Measurements from ENCODE around the gene FRMD4A. TPM values are rescaled to one million over a fixed set of nuclear protein-coding genes. Genes with fewer than 3 reads are reported as not detected.

FRMD4A gene
- total RNA-seq, 4 donors from 2014 or later: 4.0 to 12.7 (median 5.6) TPM

DNA sequence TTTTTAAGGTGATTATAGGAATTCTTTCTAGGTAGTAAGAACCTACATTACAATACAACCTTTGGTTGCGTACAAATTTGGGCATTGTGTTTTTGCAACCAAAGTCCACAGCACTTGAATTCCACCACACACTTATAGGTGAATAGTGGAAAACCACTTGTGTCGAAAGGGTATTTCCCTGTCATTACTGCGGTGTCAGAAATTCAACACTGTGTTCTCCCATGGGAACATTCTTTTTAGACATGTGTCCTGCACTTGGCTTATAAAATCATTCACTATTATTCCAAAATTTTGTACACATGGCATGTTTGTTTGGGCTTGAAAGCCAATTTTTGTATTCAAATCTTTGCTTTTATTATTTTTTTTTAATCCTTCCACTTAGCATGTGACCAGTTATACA is 410.3 kb downstream of the FRMD4A start:
- Histone ChIP-seq H3K9me3 (no peaks in the 10 kb centered on the region), H3K27ac (no peak overlapping the region), H3K4me3 (no peak overlapping the region), H3K4me1 (no peaks in the 10 kb centered on the region), H3K36me3 (no peaks in the 10 kb centered on the region), H3K27me3 (no peaks in the 10 kb centered on the region)
- no peak for TF ChIP-seq POLR2AphosphoS5 (IDR thresholded peaks at IDR 0.05)
- TF ChIP-seq POLR2A (IDR thresholded peaks at IDR 0.05): no peak
- TF ChIP-seq, protein P1, sequence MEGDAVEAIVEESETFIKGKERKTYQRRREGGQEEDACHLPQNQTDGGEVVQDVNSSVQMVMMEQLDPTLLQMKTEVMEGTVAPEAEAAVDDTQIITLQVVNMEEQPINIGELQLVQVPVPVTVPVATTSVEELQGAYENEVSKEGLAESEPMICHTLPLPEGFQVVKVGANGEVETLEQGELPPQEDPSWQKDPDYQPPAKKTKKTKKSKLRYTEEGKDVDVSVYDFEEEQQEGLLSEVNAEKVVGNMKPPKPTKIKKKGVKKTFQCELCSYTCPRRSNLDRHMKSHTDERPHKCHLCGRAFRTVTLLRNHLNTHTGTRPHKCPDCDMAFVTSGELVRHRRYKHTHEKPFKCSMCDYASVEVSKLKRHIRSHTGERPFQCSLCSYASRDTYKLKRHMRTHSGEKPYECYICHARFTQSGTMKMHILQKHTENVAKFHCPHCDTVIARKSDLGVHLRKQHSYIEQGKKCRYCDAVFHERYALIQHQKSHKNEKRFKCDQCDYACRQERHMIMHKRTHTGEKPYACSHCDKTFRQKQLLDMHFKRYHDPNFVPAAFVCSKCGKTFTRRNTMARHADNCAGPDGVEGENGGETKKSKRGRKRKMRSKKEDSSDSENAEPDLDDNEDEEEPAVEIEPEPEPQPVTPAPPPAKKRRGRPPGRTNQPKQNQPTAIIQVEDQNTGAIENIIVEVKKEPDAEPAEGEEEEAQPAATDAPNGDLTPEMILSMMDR (IDR thresholded peaks at IDR 0.05): no peak
- TF ChIP-seq EP300 (IDR thresholded peaks at IDR 0.05; ENCODE audit: low read depth): no peak
- WGBS, 2 donors (ENCODE audit: low coverage in 1 of 2): 28 to 38% methylated on average over 2 to 3 of the region's 3 CpGs
- intact Hi-C loops (cut with DNase I; ENCODE audit: low total_unique reads): no loop called here
- in situ Hi-C loops (cut with MboI; ENCODE audit: low pct_ligation_motif_present in 1 of 4, low pct_unique_long_range_greater_than_20kb in 1 of 4, low sequenced_read_pairs in 3 of 4): no loop called here
- DNase-seq: no peak

DNA sequence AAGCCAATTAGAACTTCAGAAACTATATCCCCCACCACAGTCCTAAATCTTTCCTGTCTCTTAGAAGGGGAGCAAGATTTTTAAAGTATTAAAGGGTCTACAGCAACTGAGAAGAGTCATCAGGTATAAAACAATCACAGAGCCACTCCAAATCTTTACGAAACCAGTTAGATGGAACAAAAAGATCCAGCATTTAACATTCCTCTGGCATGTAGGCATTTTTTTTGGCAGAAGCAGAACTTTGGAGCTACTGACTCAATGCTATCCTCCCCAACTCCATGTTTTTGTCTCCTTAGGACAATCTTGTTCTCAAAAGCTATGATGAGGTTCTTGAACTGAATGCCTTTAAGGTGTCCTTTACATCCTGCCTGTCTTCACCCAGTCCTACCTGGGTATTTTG is 410.7 kb downstream of the FRMD4A start:
- intact Hi-C loops (cut with DNase I; ENCODE audit: low total_unique reads): no loop called here
- H3K27ac ChIP-seq: no peak overlapping the region
- no peak for DNase-seq

GRCh38 chr10:13917791-13918190 is 412.9 kb downstream of the FRMD4A start:
- in situ Hi-C loops (cut with MboI; ENCODE audit: low pct_ligation_motif_present in 1 of 4, low pct_unique_long_range_greater_than_20kb in 1 of 4, low sequenced_read_pairs in 3 of 4): no loop called here
- intact Hi-C loops (cut with DNase I; ENCODE audit: low total_unique reads): no loop called here
- 78 to 86% methylated on average over 3 of the region's 3 CpGs for WGBS, 2 donors (ENCODE audit: low coverage in 1 of 2)

More for the DNA sequence above, 410.7 kb downstream of the FRMD4A start:
- no peak for TF ChIP-seq POLR2AphosphoS5 (IDR thresholded peaks at IDR 0.05)
- TF ChIP-seq POLR2A (IDR thresholded peaks at IDR 0.05): no peak
- TF ChIP-seq EP300 (IDR thresholded peaks at IDR 0.05; ENCODE audit: low read depth): no peak
- TF ChIP-seq, protein P1 (IDR thresholded peaks at IDR 0.05): no peak
- Histone ChIP-seq H3K4me1 (no peaks in the 10 kb centered on the region), H3K4me3 (no peak overlapping the region), H3K9me3 (no peaks in the 10 kb centered on the region), H3K36me3 (no peaks in the 10 kb centered on the region), H3K27me3 (no peaks in the 10 kb centered on the region)
- WGBS, 2 donors (ENCODE audit: low coverage in 1 of 2): 82 to 100% methylated on average over 1 of the region's 1 CpG
- in situ Hi-C loops (cut with MboI; ENCODE audit: low pct_ligation_motif_present in 1 of 4, low pct_unique_long_range_greater_than_20kb in 1 of 4, low sequenced_read_pairs in 3 of 4): no loop called here

DNA sequence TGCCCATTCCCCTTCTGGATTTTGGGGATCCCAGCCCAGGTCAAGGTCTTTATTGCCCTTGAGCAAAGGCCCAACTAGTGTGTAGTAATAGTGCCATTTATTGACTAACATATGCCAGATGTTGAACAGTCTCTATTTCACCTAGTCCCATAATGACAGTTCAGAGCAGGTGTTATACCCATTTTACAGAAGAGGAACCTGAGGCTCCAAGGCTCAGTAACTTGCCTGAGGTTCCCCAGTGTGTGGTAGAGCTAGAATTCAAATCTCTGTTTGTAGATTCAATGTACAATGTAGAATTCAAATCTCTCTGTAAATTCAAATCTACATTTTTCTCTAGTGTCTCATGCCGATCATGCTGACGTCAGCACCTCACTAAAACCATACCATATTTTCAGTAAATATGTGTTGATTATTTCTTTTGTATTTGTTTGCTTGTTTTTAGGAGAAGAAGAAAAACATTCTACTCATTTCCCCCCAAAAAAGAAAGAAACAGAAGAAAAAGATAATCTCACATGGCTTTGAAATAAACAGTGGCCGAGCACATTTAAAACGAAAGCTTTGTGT is 414.3 kb downstream of the FRMD4A start:
- intact Hi-C loops (cut with DNase I; ENCODE audit: low total_unique reads): no loop called here
- TF ChIP-seq POLR2AphosphoS5 (IDR thresholded peaks at IDR 0.05) (no peak), EP300 (IDR thresholded peaks at IDR 0.05; ENCODE audit: low read depth) (no peak), POLR2A (IDR thresholded peaks at IDR 0.05) (no peak)
- TF ChIP-seq, protein P1 (IDR thresholded peaks at IDR 0.05): no peak

More at GRCh38 chr10:13917791-13918190, 412.9 kb downstream of the FRMD4A start:
- no peak overlapping the region for H3K27ac ChIP-seq
- TF ChIP-seq, protein P1 (IDR thresholded peaks at IDR 0.05): no peak
- no peak for TF ChIP-seq POLR2A (IDR thresholded peaks at IDR 0.05)
- no peak for DNase-seq
- no peaks in the 10 kb centered on the region for H3K9me3 ChIP-seq
- H3K4me3 ChIP-seq: no peak overlapping the region
- no peaks in the 10 kb centered on the region for H3K4me1 ChIP-seq
- H3K27me3 ChIP-seq: no peaks in the 10 kb centered on the region
- no peaks in the 10 kb centered on the region for H3K36me3 ChIP-seq

More for the DNA sequence above, 414.3 kb downstream of the FRMD4A start:
- Histone ChIP-seq H3K4me3 (no peak overlapping the region), H3K4me1 (no peaks in the 10 kb centered on the region), H3K27me3 (no peaks in the 10 kb centered on the region), H3K36me3 (no peaks in the 10 kb centered on the region), H3K9me3 (no peaks in the 10 kb centered on the region), H3K27ac (no peak overlapping the region)
- in situ Hi-C loops (cut with MboI; ENCODE audit: low pct_ligation_motif_present in 1 of 4, low pct_unique_long_range_greater_than_20kb in 1 of 4, low sequenced_read_pairs in 3 of 4): no loop called here
- DNase-seq: no peak
- 75 to 81% methylated on average over 4 of the region's 4 CpGs for WGBS, 2 donors (ENCODE audit: low coverage in 1 of 2)
